HG03108 (cell line): ENCODE data around the gene DKKL1.

Experiments used
- ATAC-seq: cut with Tn5 transposase; IDR thresholded peaks from one replicate; pipeline ENCODE4 v1.9.1; 2021; ENCODE audit warnings: moderate library complexity; ENCODE audit not compliant: unreplicated experiment

Gene DKKL1

DNA sequence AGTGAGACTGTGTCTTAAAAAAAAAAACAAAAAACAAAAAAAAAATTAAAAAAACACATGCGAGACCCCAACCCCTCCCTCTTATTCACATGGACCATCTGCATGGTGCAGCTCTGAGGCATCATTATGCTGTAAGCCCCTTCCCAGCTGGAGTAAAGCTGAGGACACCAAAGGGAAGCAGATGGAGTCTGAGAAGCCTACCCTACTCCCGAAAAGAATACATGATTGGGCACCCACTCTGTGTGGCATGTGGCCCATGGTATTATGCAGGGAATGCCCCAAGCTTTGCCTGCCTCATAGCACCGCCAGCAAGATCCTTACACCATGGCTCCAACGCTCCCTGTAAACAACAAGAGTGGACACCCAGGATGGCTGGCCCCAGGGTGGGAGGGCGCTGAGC lies 54.8 kb downstream of the DKKL1 start:
- ATAC-seq, result no peak

DNA sequence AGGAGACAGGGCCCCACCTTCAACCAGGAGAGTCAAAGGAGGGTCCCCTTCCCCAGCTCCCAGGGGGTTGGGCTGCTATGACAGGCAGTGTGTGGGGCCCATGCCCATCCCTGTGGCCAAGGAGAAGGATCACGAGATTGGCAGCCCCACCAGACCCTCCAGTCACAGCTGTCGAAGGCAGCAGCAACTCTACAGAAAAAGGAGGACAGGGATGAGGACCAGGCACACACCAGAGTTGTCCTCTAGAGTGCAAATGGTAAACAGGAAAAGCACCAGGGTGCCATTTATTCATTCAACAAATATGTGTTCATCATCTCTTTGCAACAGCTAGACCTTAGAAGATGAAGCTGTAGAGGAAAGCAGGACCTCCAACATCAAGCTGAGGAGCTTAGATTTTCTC lies 55.5 kb downstream of the DKKL1 start:
- no peak for ATAC-seq

DNA sequence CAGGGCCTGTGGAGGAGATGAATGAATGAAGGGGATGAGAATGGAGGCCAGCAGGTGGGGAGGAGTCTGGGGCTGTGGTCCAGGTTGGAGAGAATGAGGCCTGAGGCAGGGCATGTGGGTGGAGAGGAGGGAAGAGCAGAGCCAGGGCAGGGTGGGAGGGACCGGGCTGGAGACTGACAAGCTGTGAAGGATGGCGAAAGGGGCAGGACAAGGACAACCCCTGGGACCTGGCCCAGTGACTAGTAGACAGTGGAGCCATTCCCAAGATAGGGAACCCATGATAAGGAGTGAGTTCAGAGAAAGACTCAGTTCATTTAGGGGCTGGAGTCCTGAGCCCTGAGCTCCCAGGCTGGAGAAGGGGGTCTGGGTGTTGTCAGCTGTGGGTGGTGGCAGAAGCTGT lies 56.5 kb downstream of the DKKL1 start:
- no peak for ATAC-seq

DNA sequence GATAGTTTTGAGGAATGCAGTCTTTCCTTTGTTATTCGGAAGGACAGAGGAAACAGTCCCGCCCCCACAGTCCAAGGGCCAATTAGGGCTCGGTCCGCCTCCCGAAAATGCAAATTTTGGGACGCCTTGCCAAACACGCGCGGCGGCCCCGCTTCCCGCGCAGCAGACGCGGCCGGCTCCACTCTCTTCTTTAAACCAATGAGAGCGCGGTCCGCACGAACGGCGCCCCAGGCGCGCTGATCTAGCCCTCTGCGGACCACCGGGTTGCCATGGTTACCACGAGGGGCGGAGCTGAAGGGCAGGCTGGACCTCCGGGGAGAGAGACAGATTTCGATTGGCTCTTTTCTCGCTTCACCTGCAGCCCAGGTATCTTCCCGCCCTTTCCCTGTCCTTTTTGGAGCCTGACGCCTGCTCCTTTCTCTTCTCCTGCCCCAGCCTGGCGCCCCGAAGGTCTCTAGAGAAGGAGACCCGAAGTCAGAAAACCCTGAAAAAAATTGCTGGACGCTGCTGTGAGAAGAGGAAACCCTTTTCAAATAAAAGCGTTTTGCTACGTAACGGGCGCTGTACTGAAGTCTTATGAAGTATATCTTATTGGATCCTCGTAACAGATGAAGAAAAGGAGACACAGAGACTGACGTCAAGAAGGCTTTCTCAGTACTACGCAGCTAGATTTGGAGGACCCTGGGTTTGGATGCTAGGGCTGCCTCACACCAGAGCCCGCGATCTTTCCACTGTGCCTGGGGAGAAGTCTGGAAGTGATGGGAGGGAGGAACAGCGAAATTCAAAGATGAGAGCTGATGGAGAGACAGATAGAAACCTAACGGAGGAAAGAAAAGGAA lies 57.6 kb downstream of the DKKL1 start:
- no peak for ATAC-seq

DNA sequence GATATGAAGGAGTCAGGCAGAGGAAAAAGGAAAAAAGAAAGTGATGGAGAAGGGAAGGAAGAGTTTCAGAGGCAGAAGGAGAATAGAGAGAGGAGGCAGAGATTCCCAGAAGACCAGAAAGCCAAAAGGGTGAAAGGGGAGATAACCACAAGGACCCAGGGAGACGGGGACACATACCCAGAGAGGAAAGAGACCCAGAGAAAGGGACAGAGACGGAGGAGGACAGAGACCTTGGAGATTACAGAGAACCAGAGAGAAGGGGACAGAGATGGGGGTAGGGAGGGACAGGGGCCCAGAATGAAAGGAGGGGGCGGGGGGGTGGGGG lies 58.2 kb downstream of the DKKL1 start:
- no peak for ATAC-seq

DNA sequence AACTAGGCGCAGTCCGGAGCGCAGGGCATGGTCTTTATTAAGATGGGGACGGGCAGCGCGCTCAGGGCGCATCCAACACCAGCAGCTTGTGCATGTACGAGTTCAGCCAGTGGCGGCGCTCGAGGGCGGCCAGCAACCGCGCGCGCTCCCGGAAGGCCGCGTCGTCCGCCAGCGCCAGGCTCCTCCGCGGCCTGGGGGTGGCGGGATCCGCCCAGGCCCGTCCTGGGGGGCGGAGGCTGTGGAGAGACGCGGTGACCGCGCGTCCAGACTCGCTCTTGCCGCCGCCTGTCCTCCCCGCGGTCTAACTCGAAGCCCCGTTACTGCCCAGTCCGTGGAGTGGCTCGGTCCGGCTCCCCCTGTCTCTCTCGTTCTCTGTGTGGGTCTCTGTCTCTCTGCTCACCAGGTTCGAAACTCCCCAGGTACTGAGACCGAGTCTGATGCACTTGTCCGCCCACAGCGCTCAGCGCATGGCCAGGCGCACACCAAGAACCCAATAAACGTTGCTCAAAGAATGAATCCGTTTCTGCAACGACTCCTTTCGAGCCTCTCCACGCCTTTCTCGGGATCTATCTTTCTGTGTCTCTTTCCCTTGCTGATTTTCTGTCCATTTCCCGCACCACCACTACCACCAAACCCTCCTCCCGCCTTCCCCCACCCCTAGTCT lies 58.9 kb downstream of the DKKL1 start:
- no peak for ATAC-seq

DNA sequence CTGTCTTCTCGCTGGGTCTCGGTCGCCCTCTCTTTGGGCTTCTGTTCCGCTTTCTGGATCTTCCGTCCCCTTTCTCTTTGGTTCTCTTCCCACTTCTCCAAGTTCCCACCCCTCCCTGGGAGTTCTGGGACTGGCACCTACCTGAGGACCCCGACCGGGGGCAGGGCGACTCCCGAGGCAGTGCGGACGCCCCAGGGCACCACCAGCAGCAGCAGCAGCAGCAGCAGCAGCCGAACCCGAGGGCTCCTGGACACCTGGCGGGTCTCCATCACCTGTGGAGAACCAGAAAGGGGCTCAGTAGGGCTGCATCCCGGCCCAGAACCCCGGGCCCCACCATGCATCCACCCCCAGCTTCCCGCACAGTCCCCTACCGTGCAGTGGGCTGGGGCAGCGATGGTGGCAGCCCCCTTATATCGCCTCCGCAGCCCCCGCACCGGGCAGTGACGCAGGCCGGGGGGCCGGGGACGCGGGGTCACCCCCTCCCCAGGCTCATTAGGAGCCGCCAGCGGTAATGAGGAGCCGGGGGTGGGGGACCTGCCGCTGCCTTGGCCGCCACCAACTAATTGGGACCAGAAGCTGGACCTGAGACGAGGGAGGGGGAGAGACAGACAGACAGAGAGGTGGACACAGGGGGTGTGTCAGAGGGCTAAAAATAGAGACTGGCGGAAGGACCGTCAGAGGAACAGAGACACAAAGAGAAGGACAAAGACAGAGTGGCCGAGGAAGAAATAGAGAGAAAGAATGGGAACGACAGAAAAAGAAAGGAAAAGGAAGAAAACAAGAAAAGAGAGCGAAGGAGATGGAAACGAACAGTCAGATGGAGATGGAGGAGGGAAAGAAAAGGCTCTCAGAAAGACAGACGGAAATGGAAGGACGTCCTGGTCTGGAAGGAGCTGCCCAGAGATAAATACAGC lies 59.7 kb downstream of the DKKL1 start, which contains the start of gene PTH2:
TSS of gene PTH2 (minus strand) at position 371 of the 914 bp plus-strand sequence. CDS start at position 269, 102 bp downstream.
- ATAC-seq, result no peak

DNA sequence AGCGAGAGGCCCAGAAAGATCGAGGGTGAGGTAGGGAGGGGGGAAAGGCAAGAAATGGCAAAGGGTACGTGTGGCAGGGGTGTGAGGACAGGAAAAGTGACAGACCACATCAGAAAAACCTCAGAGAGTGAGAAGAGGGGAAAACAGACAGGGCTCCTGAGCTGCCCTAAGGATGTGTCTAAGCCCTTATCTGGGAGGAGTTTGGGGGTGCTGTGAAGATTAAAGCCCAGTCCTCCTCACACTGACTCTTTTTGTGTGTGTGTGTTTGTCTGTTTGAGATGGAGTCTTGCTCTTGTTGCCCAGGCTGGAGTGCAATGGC lies 60.3 kb downstream of the DKKL1 start:
- no peak for ATAC-seq
